ENCODE results near the gene HOXB2.

Gene HOXB2

DNA sequence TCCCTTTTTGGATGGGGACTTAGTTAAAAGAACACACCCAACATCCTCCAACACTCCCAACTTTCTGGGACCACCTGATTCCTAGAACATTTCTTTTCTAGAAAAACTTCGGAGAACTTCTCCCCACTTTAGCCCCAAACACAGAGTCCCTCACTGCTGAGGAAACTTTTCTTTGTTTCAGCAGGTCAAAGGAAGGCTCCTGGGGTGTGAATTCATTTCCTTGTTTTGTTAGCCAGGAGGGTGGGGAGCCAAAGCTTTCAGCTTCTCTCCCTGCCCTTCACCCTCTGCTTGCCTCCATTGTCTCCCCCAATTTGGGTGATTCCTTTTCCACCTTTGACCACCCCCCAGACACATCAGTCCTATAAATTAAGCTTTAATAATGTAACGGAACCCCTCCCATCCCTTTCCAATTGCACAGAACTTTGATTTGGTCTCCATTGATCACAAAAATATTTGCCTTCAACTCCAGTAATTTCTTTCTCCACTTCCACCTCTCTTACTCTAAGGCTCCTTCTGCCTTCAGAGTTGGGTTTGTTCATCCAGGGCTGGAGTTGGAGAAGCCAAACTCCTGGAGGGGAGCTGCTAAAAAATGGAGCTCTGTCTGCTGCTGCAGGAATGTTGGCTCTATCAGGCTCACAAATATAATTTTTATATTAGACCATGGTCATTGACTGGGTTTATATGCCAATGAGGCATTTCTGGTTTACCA lies 22.9 kb upstream of the HOXB2 start:
- H3K36me3 ChIP-seq (ENCODE audit: control insufficient read depth, low read length), result no peaks in the 10 kb centered on the region; the same call in 1 of the 2 replicates
- no peaks in the 10 kb centered on the region for H3K9me3 ChIP-seq (ENCODE audit: control insufficient read depth, insufficient read depth, low read length)
- no peaks in the 10 kb centered on the region for H3K79me2 ChIP-seq (ENCODE audit: control insufficient read depth, low read length)
- no peak for TF ChIP-seq EZH2phosphoT487 (IDR thresholded peaks at IDR 0.05; ENCODE audit: borderline replicate concordance, low read length)
- TF ChIP-seq, protein P1, sequence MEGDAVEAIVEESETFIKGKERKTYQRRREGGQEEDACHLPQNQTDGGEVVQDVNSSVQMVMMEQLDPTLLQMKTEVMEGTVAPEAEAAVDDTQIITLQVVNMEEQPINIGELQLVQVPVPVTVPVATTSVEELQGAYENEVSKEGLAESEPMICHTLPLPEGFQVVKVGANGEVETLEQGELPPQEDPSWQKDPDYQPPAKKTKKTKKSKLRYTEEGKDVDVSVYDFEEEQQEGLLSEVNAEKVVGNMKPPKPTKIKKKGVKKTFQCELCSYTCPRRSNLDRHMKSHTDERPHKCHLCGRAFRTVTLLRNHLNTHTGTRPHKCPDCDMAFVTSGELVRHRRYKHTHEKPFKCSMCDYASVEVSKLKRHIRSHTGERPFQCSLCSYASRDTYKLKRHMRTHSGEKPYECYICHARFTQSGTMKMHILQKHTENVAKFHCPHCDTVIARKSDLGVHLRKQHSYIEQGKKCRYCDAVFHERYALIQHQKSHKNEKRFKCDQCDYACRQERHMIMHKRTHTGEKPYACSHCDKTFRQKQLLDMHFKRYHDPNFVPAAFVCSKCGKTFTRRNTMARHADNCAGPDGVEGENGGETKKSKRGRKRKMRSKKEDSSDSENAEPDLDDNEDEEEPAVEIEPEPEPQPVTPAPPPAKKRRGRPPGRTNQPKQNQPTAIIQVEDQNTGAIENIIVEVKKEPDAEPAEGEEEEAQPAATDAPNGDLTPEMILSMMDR (IDR thresholded peaks at IDR 0.05; ENCODE audit: low read depth, low read length, poor library complexity, severe bottlenecking), result no peak
- no peak overlapping the region for H3K4me3 ChIP-seq (ENCODE audit: low read length)
- no peaks in the 10 kb centered on the region for H4K20me1 ChIP-seq (ENCODE audit: control insufficient read depth, insufficient read depth, low read depth, low read length)
- H3K4me1 ChIP-seq (ENCODE audit: control insufficient read depth, low read length), result no peaks in the 10 kb centered on the region
- no peak overlapping the region for H3K27ac ChIP-seq (ENCODE audit: low read depth, low read length)
- H3K4me2 ChIP-seq (ENCODE audit: low read length), result no peak overlapping the region
- H3K27me3 ChIP-seq (ENCODE audit: control insufficient read depth, low read length), result no peaks in the 10 kb centered on the region
- H3K9me2 ChIP-seq (replicated peaks; ENCODE audit: control insufficient read depth, low read length), result no peaks in the 10 kb centered on the region
- H3F3A ChIP-seq (ENCODE audit: control insufficient read depth, insufficient read depth), result no peaks in the 10 kb centered on the region

DNA sequence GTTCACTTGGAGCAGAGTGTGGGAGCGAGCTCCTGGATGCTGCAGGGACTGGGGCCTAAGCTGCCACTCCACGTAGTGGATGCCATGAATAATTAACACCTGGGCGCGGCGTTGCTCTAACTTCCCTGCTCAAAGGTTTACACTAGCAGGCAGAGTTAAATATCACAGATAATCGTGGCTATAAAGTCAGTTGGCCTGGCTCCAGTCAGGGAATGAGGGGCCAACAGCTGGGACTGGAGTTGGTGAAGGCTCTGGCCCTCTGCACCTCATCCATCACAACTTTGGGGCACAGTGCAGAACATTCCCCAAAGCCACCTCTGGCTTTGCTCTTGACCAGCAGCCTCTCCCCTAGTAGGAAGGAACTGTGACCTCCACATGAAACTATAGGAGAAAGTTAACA lies 22.3 kb upstream of the HOXB2 start:
- H3K4me2 ChIP-seq (ENCODE audit: low read length), result no peak overlapping the region
- no peaks in the 10 kb centered on the region for H3K27me3 ChIP-seq (ENCODE audit: control insufficient read depth, low read length)
- no peaks in the 10 kb centered on the region for H3F3A ChIP-seq (ENCODE audit: control insufficient read depth, insufficient read depth)
- H3K4me1 ChIP-seq (ENCODE audit: control insufficient read depth, low read length), result no peaks in the 10 kb centered on the region
- H3K79me2 ChIP-seq (ENCODE audit: control insufficient read depth, low read length), result no peaks in the 10 kb centered on the region
- H3K36me3 ChIP-seq (ENCODE audit: control insufficient read depth, low read length), result no peaks in the 10 kb centered on the region; the same call in 1 of the 2 replicates
- TF ChIP-seq, protein P1 (IDR thresholded peaks at IDR 0.05; ENCODE audit: low read depth, low read length, poor library complexity, severe bottlenecking), result no peak
- TF ChIP-seq EZH2phosphoT487 (IDR thresholded peaks at IDR 0.05; ENCODE audit: borderline replicate concordance, low read length), result no peak
- H3K4me3 ChIP-seq (ENCODE audit: low read length), result no peak overlapping the region
- no peaks in the 10 kb centered on the region for H4K20me1 ChIP-seq (ENCODE audit: control insufficient read depth, insufficient read depth, low read depth, low read length)
- no peaks in the 10 kb centered on the region for H3K9me3 ChIP-seq (ENCODE audit: control insufficient read depth, insufficient read depth, low read length)
- H3K9me2 ChIP-seq (replicated peaks; ENCODE audit: control insufficient read depth, low read length), result no peaks in the 10 kb centered on the region
- no peak overlapping the region for H3K27ac ChIP-seq (ENCODE audit: low read depth, low read length)

DNA sequence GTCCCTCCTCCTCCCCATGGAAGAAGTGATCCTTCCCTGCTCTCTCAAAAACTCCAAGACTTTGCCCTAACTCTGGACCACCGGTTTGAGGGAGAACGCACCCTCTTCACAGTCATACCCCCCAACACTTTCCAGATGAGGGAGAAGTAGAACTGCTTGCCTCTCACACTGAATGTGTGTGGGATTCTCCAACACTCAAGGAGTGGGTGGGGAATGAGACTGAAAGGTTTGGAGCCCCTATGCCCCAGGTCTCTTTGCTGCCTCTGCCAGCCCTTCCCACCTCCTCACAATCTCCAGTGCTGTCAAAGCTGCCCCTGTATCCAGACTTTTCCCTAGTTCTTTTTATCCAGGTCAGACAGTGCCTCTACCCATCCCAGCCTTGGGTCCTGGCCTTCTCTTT lies 21.8 kb upstream of the HOXB2 start:
- no peak overlapping the region for H3K4me3 ChIP-seq (ENCODE audit: low read length)
- no peaks in the 10 kb centered on the region for H3K27me3 ChIP-seq (ENCODE audit: control insufficient read depth, low read length)
- H3K79me2 ChIP-seq (ENCODE audit: control insufficient read depth, low read length), result no peaks in the 10 kb centered on the region
- H3K9me2 ChIP-seq (replicated peaks; ENCODE audit: control insufficient read depth, low read length), result no peaks in the 10 kb centered on the region
- no peak overlapping the region for H3K4me2 ChIP-seq (ENCODE audit: low read length)
- H3K36me3 ChIP-seq (ENCODE audit: control insufficient read depth, low read length), result no peaks in the 10 kb centered on the region; the same call in 1 of the 2 replicates
- no peaks in the 10 kb centered on the region for H3F3A ChIP-seq (ENCODE audit: control insufficient read depth, insufficient read depth)
- H3K27ac ChIP-seq (ENCODE audit: low read depth, low read length), result no peak overlapping the region
- no peaks in the 10 kb centered on the region for H4K20me1 ChIP-seq (ENCODE audit: control insufficient read depth, insufficient read depth, low read depth, low read length)
- TF ChIP-seq EZH2phosphoT487 (IDR thresholded peaks at IDR 0.05; ENCODE audit: borderline replicate concordance, low read length), result no peak
- TF ChIP-seq, protein P1 (IDR thresholded peaks at IDR 0.05; ENCODE audit: low read depth, low read length, poor library complexity, severe bottlenecking), result no peak
- H3K4me1 ChIP-seq (ENCODE audit: control insufficient read depth, low read length), result no peaks in the 10 kb centered on the region
- no peaks in the 10 kb centered on the region for H3K9me3 ChIP-seq (ENCODE audit: control insufficient read depth, insufficient read depth, low read length)

All from DOHH2 (cell line).